Measurements from ENCODE around the gene UCKL1.
"Not testable (repeated sequence)": the region's sequence is repeated elsewhere in the genome, so short reads cannot be mapped to it uniquely, and the experiment has no call there.

UCKL1 gene

GRCh38 chr20:63972312-63973159 is 16.3 kb upstream of the UCKL1 start:
- no peak for DNase-seq

- not testable (repeated sequence) for DNase-seq
These were observed 15.7 kb upstream of the UCKL1 start for GRCh38 chr20:63971960-63972311.

GRCh38 chr20:63970714-63971431 is 14.7 kb upstream of the UCKL1 start:
- DNase-seq, result no peak

- DNase-seq, result no peak
These were observed 13.9 kb upstream of the UCKL1 start, which contains the start of gene ZNF512B for GRCh38 chr20:63969838-63970713. ZNF512B (minus strand) TSS chr20:63969930; CDS start chr20:63967950, 1,980 bp downstream.

- no peak for DNase-seq
These were observed 12.9 kb upstream of the UCKL1 start for GRCh38 chr20:63968928-63969760.

- no peak for DNase-seq
These were observed 12.1 kb upstream of the UCKL1 start for GRCh38 chr20:63968136-63968927.

GRCh38 chr20:63967330-63968135 is 11.3 kb upstream of the UCKL1 start:
- no peak for DNase-seq

GRCh38 chr20:63966944-63967322 is 10.7 kb upstream of the UCKL1 start:
- DNase-seq, result no peak

- DNase-seq, result no peak
These were observed 10.1 kb upstream of the UCKL1 start for GRCh38 chr20:63966172-63966943.

- DNase-seq, result no peak
These were observed 8.2 kb upstream of the UCKL1 start for GRCh38 chr20:63964412-63964811.

GRCh38 chr20:63963784-63964301 is 7.6 kb upstream of the UCKL1 start:
- no peak for DNase-seq

GRCh38 chr20:63963348-63963741 is 7.1 kb upstream of the UCKL1 start:
- no peak for DNase-seq

- DNase-seq, result no peak
These were observed 6.5 kb upstream of the UCKL1 start for GRCh38 chr20:63962426-63963347.

GRCh38 chr20:63961664-63962425 is 5.6 kb upstream of the UCKL1 start:
- no peak for DNase-seq

- not testable (repeated sequence) for DNase-seq
These were observed 4.7 kb upstream of the UCKL1 start for GRCh38 chr20:63960654-63961621.

- DNase-seq, result no peak
These were observed 3.5 kb upstream of the UCKL1 start for GRCh38 chr20:63959699-63960075.

Data from inflammatory macrophage treated with lipopolysaccharide for 4 hours (primary cell).